Measurements from ENCODE around the gene IL1RAPL2. TPM values are rescaled to one million over a fixed set of nuclear protein-coding genes. Genes with fewer than 3 reads are reported as not detected.

The IL1RAPL2 gene
- total and polyA plus RNA-seq, 10 of the 15 experiments (the other 5 are each of a cell fraction or from before 2014, with no cell fraction given), result 0.19 TPM; not detected in 9

- ATAC-seq, result no peak
- H3K27me3 ChIP-seq (replicated peaks in 1 of 2; ENCODE audit: control insufficient read depth in 2 of 2, insufficient read depth in 2 of 2, low read length in 1 of 2), result no peaks in the 10 kb centered on the region
- H4K20me1 ChIP-seq (ENCODE audit: control insufficient read depth, insufficient read depth), result no peaks in the 10 kb centered on the region
- no peaks in the 10 kb centered on the region for H3K9me3 ChIP-seq (replicated peaks; ENCODE audit: control insufficient read depth, insufficient read depth, low read length)
- H3K4me2 ChIP-seq (ENCODE audit: control insufficient read depth, insufficient read depth), result no peak overlapping the region
- POLR2A ChIA-PET, result no interaction called here
- in situ Hi-C loops (cut with MboI), result no loop called here
- intact Hi-C loops (cut with micrococcal nuclease; ENCODE audit: unreplicated experiment), result no loop called here
- no peak overlapping the region for H3K27ac ChIP-seq (ENCODE audit: control insufficient read depth, insufficient read depth)
- no peaks in the 10 kb centered on the region for H3K36me3 ChIP-seq (ENCODE audit: control insufficient read depth in 2 of 2, insufficient read depth in 2 of 2, low read length in 1 of 2)
- H2AFZ ChIP-seq (ENCODE audit: control insufficient read depth, low read depth, low read length), result no peak overlapping the region
- CTCF ChIA-PET, result no interaction called here
- DNase-seq (ENCODE audit: low read depth, low spot score), result no peak
- H3K4me1 ChIP-seq (ENCODE audit: control insufficient read depth, insufficient read depth, low read length), result no peaks in the 10 kb centered on the region
- BruUV-seq (replicated peaks), result no TSS peak
- TF ChIP-seq CEBPB (IDR thresholded peaks at IDR 0.05; ENCODE audit: borderline replicate concordance in 1 of 2, low read depth in 2 of 2, low read length in 2 of 2) (no peak), SMAD5 (IDR thresholded peaks at IDR 0.05; ENCODE audit: low read depth) (no peak), ZNF384 (IDR thresholded peaks at IDR 0.05; ENCODE audit: borderline replicate concordance, low read depth, low read length) (no peak), IRF4 (IDR thresholded peaks at IDR 0.05; ENCODE audit: low read depth, low read length) (no peak), EP300 (IDR thresholded peaks at IDR 0.05; ENCODE audit: borderline replicate concordance in 1 of 2, control insufficient read depth in 1 of 2, low read depth in 2 of 2, low read length in 2 of 2) (no peak), ZBTB11 (CRISPR knock-in tag; IDR thresholded peaks at IDR 0.05) (no peak), RAD51 (IDR thresholded peaks at IDR 0.05) (no peak), SMAD1 (IDR thresholded peaks at IDR 0.05; ENCODE audit: low read depth, partially characterized antibody) (no peak), WRNIP1 (IDR thresholded peaks at IDR 0.05; ENCODE audit: borderline replicate concordance, low read depth, low read length) (no peak), JUNB (IDR thresholded peaks at IDR 0.05) (no peak), CHD2 (IDR thresholded peaks at IDR 0.05; ENCODE audit: borderline replicate concordance, low read depth, low read length) (no peak), FOXM1 (IDR thresholded peaks at IDR 0.05; ENCODE audit: low read depth, low read length) (no peak), GATAD2B (conservative IDR thresholded peaks at IDR 0.05; ENCODE audit: low read depth) (no peak), MAX (IDR thresholded peaks at IDR 0.05; ENCODE audit: low read depth, low read length) (no peak), HSF1 (IDR thresholded peaks at IDR 0.05; ENCODE audit: low read depth, low read length) (no peak), HDGF (IDR thresholded peaks at IDR 0.05) (no peak), BACH1 (IDR thresholded peaks at IDR 0.05; ENCODE audit: borderline replicate concordance) (no peak), SUZ12 (IDR thresholded peaks at IDR 0.05; ENCODE audit: unreplicated experiment) (no peak)
- RAD21 ChIA-PET (ENCODE audit: unreplicated experiment), result no interaction called here
- H3K9ac ChIP-seq (ENCODE audit: control insufficient read depth, insufficient read depth, low read length), result no peak overlapping the region
- H3K79me2 ChIP-seq (ENCODE audit: control insufficient read depth, insufficient read depth, low read length), result no peaks in the 10 kb centered on the region
- H3K4me3 ChIP-seq, result no peak overlapping the region
- WGBS (ENCODE audit: insufficient coverage, insufficient replicate concordance, low lambda C conversion rate, missing lambda C conversion rate), result 100% methylated on average over 1 of the region's 1 CpG
- FAIRE-seq, result no peak
- SMC1A ChIA-PET (ENCODE audit: uncharacterized antibody, unreplicated experiment), result no interaction called here
Measured at GRCh38 chrX:105117621-105118020, 551.6 kb downstream of the IL1RAPL2 start.
